Amniotic stem cell (primary cell): Measurements from ENCODE around the gene SEC23B.
"Not testable (repeated sequence)": the region's sequence is repeated elsewhere in the genome, so short reads cannot be mapped to it uniquely, and the experiment has no call there.

Experiments used
- DNase-seq: peaks from one replicate; lab custom pipeline; 2025; lab: John Stamatoyannopoulos, UW

The SEC23B gene

DNA sequence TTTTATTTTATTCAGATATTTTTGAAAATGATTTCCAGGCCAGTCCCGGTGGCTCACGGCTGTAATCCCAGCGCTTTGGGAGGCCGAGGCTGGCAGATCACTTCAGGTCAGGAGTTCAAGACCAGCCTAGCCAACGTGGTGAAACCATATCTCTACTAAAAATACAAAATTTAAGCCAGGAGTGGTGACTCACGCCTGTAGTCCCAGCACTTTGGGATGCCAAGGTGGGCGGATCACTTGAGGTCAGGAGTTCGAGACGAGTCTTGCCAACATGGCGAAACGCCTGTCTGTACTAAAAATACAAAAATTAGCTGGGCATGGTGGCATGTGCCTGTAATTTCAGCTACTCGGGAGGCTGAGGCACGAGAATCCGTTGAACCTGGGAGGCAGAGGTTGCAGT lies 19.0 kb downstream of the SEC23B start:
- DNase-seq: not testable (repeated sequence)

DNA sequence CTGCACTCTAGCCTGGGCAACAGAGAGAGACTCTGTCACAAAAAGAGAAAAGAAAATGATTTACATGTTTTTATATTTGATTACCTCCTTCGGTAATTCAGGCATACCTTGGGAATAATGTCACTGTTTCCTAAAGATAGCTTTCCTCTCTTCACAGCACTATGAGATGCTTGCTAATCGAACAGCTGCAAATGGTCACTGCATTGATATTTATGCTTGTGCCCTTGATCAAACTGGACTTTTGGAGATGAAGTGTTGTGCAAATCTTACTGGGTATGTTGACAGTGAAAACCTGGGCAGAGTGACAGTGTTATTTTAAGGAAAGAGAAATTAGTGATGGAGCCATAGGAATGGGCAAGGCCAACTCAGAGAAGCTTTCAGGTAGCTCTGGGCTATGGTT lies 19.6 kb downstream of the SEC23B start:
- DNase-seq: no peak

DNA sequence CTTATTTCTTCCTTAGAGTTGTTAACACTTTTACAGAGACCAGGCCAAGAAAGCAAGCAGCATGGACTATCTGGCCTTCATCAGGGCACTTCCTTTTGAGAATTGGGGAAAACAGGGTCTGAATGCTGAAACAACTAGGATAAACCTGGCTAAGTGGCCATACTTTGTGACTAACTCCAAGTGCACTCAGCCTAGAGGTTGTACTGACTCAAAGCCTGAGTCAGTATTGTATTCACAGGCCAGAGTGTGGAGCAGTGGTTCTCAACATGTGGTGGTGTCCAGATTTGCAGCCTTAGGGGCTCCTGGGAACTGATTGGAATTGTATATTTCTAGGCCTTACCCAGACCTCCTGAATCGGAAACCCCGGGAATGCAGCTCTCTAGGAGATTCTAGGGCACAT lies 20.1 kb downstream of the SEC23B start:
- DNase-seq: no peak

DNA sequence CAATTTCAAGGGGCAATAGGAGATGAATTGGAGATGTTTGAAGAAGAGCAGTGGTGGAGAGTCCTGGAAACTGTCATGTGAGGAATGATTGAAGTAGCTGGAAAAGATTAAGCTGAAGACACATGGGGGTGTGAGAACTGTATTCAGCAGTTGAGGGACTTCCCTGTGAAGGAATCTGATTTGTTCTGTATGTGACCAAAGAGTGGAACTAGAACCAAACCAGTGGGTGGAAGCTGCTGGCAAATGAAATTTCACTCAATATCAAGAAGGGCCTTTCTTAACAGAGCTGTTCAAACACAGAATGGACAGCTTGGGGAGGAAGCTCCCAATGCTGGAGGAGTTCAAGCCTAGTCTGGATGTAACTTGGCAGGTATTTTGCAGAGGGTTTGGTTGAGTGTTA lies 21.3 kb downstream of the SEC23B start:
- DNase-seq: no peak

DNA sequence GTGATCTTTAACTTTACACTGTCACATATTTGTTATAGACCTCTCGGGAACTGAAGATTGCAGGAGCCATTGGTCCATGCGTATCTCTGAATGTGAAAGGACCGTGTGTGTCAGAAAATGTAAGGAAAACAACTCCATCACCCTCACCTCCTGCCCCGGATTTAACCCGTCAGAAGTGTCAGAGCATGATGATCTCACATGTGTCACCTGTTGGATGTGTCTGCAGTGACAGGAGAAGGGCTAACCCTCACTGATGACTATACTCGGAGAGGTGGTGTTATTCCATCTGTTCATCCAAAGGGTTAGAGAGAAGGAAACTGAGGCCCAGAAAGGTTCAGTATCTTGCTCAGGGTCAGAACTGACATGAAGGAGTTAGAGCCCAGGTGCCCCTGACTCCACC lies 24.9 kb downstream of the SEC23B start:
- no peak for DNase-seq

DNA sequence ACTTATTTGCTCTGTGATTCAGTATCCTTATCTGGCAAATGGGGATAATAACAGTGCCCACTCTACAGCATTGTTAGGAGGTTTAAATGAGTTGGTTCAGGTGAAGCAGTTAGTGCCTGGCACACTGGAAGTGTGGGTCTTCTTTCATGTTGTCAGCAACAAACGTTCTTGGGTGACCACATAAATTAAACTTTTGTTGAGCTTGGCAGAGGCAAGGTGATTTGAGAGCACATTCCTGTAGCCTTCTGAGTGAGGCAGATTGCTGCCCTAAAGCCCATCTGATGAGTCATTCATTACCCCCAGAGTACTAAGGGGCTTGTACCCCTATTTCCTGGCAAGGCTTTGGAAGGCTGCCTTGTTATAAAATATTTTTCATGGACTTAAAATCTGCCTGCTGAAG lies 25.8 kb downstream of the SEC23B start:
- DNase-seq: no peak

DNA sequence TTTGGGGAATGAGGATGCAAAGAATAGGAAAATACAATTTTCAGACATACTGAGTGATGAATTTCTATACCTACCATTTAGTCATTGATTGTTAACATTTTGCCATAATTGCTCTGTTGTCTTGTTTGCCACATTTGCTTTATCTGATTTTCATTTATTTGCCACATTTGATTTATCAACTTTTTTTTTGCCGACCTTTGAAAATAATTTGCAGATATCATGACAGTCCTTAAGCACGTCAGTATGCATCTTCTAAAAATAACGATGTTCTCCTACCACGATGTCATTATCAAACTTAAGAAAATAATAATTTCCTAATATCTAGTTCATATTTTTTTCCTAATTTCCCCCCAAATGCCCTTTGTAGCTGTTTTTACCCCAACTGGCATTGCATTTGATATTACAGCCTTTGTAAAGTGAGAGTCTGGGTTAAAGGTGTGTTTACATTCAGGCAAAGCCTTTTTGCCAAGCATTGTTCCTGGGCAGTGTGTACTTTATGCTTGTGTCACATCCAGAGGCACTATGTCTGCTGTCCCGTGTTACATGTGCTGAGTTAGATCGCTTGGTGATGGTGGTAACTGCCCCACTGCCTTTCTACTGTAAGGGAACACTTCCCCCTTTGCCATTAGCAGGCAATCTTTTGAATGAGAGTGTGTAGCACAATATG lies 26.4 kb downstream of the SEC23B start:
- DNase-seq: no peak

DNA sequence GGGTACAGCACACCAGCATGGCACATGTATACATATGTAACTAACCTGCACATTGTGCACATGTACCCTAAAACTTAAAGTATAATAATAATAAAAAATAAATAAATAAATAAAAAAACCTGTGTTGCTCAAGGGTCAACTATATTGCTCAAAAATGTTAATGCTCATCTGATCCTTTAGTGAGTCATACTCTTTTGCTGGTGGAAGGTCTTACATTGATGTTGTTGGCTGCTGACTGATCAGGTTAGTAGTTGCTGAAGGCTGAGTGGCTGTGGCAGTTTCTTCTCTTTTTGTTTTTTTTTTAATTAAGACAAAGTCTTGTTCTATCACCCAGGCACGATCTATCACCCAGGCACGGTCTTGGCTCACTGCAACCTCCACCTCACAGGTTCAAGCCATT lies 29.9 kb downstream of the SEC23B start:
- no peak for DNase-seq

DNA sequence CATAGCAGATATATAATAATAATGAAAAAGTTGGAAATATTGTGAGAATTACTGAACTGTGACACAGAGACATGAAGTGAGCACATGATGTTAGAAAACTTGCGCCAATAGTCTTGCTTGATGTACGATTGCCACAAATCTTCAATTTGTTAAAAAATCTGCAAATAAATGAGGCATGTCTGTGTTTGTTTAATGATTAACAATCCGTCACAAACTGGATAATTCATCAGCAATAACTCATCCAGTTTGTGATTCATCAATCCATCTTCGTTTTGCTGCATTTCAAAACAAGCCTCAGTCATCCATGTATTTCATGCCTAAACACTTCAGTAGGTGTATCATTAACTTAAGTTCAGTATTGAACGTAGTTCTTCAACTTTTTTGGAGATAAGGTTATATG lies 34.0 kb downstream of the SEC23B start:
- DNase-seq: no peak

DNA sequence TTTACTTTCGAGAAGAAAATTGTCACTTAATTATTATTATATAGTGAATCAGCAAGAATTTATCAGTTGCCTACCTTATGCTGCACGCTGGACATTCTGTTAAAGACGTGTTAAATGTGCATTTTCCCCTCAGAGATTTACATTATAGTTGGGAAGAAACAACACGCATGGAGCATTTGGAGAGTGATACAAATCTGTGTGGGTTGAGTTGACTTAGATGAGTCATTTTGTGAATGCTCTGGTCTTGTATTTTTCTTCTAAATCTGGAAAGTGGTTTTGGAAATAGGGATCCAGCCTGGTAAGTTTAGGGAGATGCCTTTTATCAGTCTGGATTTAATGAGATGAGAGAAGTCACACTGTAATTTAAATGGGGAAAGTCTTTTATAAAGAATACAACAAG lies 35.5 kb downstream of the SEC23B start:
- no peak for DNase-seq

DNA sequence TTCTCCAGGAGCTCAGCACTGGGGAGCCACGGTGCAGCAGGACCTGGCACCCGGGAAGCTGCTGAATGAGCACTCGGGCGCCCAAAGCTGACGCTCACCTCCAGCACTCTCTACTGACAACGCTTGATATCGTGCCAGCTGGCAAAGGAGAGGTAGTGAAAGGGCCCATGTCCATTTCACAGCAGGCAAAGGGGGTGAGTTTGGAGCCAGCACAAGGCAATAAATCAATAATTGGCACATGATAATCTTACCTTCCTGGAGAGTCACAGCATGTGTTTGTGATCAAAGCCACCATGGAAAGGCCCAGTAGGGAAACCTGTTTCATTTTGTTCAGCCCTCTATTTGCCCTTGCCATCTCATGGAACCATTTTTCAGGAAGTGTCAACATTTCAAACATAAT lies 36.2 kb downstream of the SEC23B start:
- DNase-seq: no peak

DNA sequence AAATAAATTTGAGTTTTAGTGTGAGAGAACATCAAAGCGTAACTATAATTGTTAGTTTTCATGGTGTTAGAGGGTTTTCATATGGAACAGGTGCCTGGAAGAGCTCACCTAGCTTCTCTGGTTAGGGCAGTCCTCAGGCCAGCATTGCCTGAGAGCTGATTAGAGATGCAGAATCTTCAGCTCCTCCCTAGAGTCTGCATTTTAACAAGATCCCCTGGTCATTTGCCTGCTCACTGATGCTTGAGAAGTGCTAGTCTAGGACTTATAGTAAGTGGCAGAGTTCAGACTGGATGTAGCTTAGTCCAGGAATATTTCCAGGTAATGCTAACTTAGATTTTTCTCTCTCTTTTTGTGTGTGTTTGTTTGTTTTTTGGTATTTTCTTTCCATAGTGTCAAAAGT lies 37.8 kb downstream of the SEC23B start:
- DNase-seq: no peak

DNA sequence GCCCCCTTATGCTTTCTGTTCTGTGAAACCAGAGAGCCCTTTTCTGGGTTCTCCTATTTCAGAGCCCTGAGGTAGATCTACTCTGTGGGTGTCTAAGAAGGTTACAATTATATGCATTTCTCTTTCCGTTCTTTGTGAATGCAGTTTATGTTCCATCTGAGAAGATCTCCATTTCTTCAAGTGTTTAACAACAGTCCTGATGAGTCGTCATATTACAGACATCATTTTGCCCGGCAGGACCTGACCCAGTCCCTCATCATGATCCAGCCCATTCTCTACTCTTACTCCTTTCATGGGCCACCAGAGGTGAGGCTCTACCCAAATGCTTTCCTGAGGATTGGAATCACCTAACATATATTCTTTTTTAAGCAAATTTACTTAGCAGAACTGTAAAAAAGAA lies 40.7 kb downstream of the SEC23B start:
- no peak for DNase-seq

DNA sequence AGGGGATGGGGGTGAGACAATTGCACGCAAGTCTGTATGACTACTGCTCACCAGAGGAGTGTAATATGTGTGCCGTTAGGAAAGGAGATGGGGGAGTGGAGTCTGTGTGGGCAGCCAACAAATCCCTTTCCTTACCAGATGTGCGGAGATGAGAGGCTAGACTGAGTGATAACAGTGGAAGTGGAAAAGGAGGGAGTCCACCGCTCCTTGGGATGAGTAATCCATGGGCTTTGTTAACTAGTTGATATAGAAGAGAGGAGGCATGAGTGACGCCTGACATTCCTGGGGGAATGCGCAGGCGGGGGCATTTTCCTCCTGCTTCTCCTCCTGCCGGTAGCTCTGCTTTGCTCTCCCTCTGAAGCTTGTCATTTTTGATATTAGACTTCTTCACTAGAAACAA lies 46.0 kb downstream of the SEC23B start:
- no peak for DNase-seq

DNA sequence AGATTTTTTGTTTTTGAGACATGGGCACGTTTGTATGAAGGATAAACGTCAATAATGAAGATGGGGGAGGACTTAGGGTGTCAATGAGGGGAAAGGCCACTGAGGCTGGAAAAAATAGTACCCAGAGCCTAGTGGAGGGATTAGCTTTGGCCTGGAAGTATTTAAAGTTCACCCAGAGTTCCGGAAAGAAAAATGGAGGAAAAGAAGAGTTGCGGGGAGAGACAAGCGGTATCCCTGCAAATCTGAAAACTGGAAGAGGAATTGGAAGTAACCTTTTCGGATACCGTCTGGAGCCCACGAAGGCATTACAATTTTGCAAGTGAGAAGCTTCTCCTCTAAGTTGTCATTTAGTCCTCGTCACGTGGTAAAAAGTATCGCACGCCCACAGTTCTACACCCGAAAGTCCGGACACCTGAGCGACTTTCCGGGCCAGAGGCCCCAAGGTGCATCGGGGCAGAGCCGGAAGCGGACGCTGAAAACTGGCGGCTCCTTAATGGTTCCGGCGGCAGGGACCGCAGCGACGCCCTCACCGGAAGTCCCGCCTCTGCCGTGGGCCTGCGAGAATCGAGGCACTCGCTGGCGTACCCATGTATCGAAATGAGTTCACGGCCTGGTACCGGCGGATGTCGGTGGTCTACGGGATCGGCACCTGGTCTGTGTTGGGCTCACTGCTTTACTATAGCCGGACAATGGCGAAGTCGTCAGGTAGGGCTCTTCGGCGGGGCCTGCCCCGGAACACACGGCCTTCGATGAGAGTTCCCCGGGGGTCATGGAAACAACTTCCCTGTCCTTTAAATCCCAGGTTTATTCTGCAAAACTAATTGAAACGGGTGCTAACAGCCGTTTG lies 59.4 kb downstream of the SEC23B start, which contains the start of gene SMIM26:
TSS of gene SMIM26 (plus strand) at position 541 of the 847 bp plus-strand sequence. CDS start at position 588, 47 bp downstream.
- peak; percentile 86 for DNase-seq

DNA sequence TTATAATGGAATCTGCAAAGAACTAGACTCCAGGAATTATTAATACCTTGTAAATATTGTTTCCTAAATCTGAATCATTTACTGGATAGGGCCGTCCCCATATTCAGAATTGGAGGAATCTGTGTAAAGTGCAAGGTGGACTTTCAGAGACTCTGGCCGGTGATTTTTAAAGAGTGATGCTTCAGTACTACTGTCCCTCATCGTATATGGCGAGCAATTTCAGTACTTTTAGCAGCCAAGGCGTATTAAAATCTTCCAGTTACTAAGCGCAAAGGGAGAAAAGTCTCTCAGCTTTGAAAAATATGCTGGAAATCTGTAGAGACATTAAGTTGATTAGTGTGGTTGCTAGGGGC lies 60.0 kb downstream of the SEC23B start:
- DNase-seq: no peak

DNA sequence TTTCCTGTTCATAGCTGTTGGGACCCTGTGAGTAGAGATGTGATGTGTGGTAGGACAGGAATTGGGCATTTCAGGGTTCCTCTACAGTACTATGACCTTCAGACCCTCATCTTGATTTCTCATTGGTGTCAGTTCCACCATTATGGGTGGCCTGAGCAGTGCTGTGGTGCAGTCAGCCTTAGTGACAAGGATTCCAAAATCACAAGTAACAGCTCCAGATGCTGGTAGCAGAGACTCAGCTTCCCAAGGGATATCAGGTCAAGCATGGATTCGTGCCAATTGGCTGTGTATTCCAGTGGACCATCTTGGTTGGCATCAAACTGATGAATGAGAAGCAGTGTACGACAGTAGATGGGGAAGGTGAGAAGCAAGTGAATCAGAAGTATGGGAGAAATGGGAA lies 63.3 kb downstream of the SEC23B start:
- no peak for DNase-seq

DNA sequence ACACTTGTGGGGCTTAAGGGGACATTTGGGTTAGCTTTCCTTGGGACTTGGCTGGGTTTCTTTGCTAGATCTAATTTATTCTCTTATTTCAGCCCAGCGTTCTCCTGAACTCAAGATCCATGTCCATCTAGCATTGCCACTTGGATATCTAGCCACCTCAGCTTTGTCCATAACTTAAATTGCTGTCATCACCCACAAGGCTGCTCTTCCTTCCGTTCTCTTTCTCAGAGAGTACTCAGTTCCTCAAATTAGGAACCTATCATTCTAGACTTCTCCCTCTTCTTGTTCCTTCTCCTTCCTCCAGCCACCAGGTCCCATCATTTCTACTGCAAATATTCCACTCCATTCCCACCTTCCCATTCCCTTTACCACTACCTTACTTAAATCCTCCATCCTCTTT lies 63.8 kb downstream of the SEC23B start:
- no peak for DNase-seq

DNA sequence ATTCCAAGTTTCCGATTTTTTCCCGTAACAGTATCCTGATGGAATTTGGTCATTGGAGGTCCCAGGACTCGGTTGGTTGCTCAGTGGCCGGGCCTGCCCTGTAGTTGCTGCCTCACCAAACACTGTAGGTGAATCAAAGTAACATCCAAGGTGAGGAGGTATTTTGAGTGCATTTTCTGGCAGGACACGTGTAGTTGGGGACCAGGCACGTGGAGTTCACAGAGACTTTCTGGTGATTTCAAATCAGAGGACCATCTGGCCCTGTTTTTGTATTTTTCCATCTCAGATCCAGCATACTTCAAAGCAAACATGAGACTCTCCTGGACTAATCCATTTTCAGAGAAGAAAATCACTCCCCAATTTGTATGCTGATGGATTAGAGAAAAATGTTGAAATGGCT lies 70.2 kb downstream of the SEC23B start:
- no peak for DNase-seq

DNA sequence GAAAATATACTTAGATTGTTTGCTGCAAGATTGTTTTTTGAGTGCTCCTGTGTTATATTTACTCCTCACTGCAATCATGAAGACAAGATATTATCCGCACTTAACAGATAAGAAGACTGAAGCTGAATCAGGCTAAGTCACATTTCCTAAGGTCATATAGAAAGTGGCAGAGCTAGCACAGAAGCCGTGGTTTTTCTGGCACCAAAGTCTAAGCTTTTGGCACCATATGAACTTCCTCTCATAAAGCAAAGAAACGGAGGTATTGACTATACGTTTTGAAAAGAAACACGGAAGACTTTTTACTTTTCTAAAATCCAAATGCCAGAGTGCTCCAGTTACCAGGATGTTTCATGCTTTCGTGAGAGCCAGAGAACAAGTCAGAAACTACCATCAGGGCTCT lies 70.8 kb downstream of the SEC23B start:
- no peak for DNase-seq

DNA sequence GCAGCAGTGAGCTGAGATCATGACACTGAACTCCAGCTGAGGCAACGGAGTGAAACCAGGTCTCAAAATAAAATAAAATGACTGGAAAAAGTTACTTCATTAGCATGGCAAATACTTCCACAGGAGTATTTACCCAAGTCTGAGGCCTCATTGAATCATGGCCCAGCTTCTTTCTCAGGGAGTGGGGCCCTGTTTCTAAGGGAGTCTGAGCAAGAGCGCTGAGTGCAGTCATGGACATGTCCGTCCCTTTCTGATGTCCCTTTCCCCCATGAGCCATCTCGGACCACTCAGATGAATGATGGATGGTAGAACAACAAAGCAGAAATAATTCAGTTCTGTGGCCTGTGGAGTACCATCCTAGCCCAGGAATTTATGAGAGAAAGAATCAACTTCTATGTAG lies 72.3 kb downstream of the SEC23B start:
- no peak for DNase-seq

DNA sequence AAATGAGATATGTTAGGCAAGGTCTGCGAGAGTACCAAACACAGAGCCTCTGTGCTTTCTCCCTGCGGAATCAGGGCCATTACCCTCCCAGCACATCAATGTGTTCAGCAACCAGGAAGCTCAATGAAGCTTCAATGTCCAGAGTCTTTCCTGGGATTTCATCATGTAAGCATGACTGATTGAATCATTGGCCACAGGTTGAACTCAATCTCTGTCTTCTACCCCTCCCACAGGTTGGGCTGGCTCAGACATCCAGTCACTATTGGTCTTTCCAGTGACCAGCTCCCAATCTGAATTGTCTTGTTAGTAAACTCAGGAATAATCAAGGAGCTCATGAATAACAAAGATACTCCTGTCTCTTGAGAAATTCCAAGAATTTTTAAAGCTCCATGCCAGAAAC lies 77.4 kb downstream of the SEC23B start:
- DNase-seq: no peak

DNA sequence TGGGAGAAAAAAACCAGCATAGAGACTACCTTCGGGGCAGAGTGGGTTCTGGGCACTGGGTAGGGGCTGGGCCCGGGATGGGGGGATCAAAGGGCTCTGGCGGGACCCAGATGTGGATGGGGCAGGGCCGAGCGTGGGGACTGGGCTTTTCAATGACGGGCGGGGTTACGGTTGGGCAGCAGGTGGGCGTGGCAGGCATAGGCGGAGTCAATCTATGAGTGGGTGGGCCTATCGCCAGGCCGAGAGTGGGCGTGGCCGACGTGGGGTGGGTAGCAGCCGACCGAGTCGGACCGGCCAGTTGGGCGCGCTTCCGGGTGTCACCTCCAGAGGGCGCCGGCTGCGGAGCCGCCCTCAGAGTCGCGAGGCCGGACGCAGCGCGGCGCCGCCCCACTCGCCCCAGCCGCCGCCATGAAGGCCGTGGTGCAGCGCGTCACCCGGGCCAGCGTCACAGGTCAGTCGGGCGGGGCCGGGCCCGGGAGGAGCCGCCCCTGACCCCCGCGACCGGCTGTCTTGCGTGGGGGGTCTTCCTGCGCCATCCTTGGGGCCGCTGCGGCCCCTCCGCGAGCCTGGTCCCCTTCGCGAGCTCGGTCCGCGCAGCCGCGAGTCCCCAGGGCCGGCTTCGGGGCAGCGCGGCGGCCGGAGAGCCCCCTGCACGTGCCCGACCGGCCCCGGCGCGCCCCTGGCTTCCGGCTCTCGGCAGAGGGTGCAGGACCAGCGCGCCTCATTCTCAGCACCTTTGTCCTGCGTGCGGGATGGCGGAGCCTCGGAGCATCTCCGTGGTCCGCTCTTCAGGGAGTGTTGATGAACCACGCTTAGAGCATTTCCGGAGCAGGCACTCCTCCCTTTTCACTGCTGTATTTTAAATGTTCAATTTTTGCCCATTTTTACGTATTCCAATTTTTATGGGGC lies 80.2 kb downstream of the SEC23B start, which contains the start of gene DTD1:
TSS of gene DTD1 (plus strand) at position 390 of the 909 bp plus-strand sequence. CDS start at position 409, 19 bp downstream.
- DNase-seq: peak; percentile 83
